Heart right ventricle (tissue), 16 donors: Measurements from ENCODE around the gene GPR12. TPM values are rescaled to one million over a fixed set of nuclear protein-coding genes. Genes with fewer than 3 reads are reported as not detected.

Source experiments
- ATAC-seq, 8 donors: fragments of 200-7000 bp; cut with Tn5 transposase; one replicate each; pipeline ENCODE4 v1.9.1; 2020; ENCODE audit warnings: mild to moderate bottlenecking in 8 of 8, moderate library complexity in 8 of 8, moderate number of reproducible peaks in 1 of 8
- DNase-seq, 2 donors: peaks; one replicate each; pipeline ENCODE4 v3.0.0-alpha.2; 2020
- H3K27ac ChIP-seq, 10 donors: fragments of 200-600 bp; sonication (generic) in 2 of 10; one replicate each; pipeline versions ENCODE4 v1.5.0 to v1.8.0; 2020 to 2022; ENCODE audit warnings: mild to moderate bottlenecking in 3 of 10
- H3K27me3 ChIP-seq, 7 donors: fragments of 200-600 bp; one replicate each; pipeline ENCODE4 v1.8.0; 2021 to 2022; ENCODE audit warnings: mild to moderate bottlenecking in 2 of 7
- H3K36me3 ChIP-seq, 9 donors: fragments of 200-600 bp; sonication (generic) in 1 of 9; one replicate each; pipeline versions ENCODE4 v1.5.0 to v1.8.0; 2020 to 2022; ENCODE audit warnings: mild to moderate bottlenecking in 2 of 9
- H3K4me1 ChIP-seq, 9 donors: fragments of 200-600 bp; sonication (generic) in 1 of 9; one replicate each; pipeline versions ENCODE4 v1.5.0 to v1.8.0; 2020 to 2022; ENCODE audit warnings: mild to moderate bottlenecking in 4 of 9
- H3K4me3 ChIP-seq, 10 donors: fragments of 200-600 bp; sonication (generic) in 2 of 10; one replicate each; pipeline versions ENCODE4 v1.5.0 to v1.8.0; 2020 to 2022; ENCODE audit warnings: mild to moderate bottlenecking in 7 of 10, moderate library complexity in 2 of 10
- H3K9me3 ChIP-seq, 11 donors: fragments of 200-600 bp in 10 of 11; sonication (generic) in 2 of 11; one replicate each; pipeline versions ENCODE4 v1.5.0 to v1.8.0; 2013 to 2022; ENCODE audit warnings: mild to moderate bottlenecking in 2 of 11, control low read depth in 1 of 11, moderate library complexity in 1 of 11
- WGBS, 2 donors: extraction: QIAGEN DNeasy Blood & Tissue Kit; methylation state at CpG; one replicate each; pipeline ENCODE4 v1.1.7; 2013; ENCODE audit warnings: inconsistent platforms in 1 of 2; 5-methylcytosine and 5-hydroxymethylcytosine counted together
- intact Hi-C, 10 donors: fragments of 100-400 bp; cut with DNase I; formaldehyde crosslinking; loops; one replicate each; pipeline versions ENCODE4 v1.11.1 to v1.14.2; 2022
- polyA plus RNA-seq, 2 donors: library from polyadenylated mRNA; stranded (reverse); fragments of 200-250 nt; gene quantifications; one replicate each; pipeline ENCODE4 v1.2.3, GENCODE V29; 2013
- total RNA-seq, 10 donors: library from RNA; stranded (reverse); fragmentation: NEBNext Ultra II Directional in 3 of 10; extraction: Animal tissue kit (Norgen Biotek cat#: 25700) in 3 of 10; gene quantifications; one replicate each; pipeline versions ENCODE4 v1.2.1 to v1.2.4, GENCODE V29; 2021 to 2023
- TF ChIP-seq, protein P1 (sequence below), 9 donors: fragments of 200-600 bp; sonication (generic) in 2 of 9; IDR thresholded peaks; one replicate each; pipeline versions ENCODE4 v1.5.0 to v1.8.0; 2021 to 2022; ENCODE audit warnings: antibody characterized with exemption in 9 of 9, mild to moderate bottlenecking in 5 of 9, moderate library complexity in 1 of 9
- donor health status: Arrhythmogenic right ventricular cardiomyopathy.
- donor health status: ischemic (EF 13 %, LVEDD 7.1; RV severe dilation, severe dysfunction).
- donor health status: healthy with polysubstance abuse.
- donor health status: DM: no; HTN: yes; CAD: no.
- donor health status: DM: no; HTN: no; CAD: no.
- donor health status: ischemic (EF 25% LVEDD 6.9; RV normal size, moderate dysfunction).
- donor health status: ischemic (EF 25% LVEDD 5.7; RV mildly dilated, moderate dysfunction).
- donor health status: healthy.
- donor health status: DM: yes; HTN: yes; CAD: no.
- donor health status: Ischemic cardiomyopathy.
- donor health status: ischemic (EF 35%, LVEDD 5.7; RV mildly dilated, moderate dysfunction).
- donor health status: nonischemic (EF 11% LVEDD 7.7; RV severe dilation, severe dysfunction).
- donor health status: DM: yes; HTN: yes; CAD: no.
- donor health status: PGD.
- donor health status: ischemic (EF 29% LVEDD 5.4; RV normal size, mild dysfunction).
- donor health status: nonischemic (EF 23%, LVEDD 6.1; RV moderate dilation, normal function).

GPR12 gene
- total and polyA plus RNA-seq, 12 donors, result 0.04 to 0.22 (median 0.09) TPM; not detected in 4

DNA sequence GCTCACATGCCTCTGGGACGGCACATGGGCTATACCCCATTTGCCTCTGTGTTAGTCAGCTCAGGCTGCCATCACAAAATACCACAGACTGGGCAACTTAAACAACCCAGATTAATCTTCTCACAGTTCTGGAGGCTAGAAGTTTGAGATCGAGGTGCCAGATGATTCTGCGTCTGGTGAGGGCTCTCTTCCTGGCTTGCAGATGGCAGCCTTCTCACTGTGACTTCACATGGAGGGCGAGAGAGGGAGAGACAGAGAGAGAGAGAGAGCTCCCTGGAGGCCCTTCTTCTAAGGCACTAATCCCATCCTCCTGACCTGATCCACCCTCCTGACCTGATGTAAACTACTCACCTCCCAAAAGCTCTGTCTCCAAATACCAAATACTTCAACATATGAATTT, 55.0 kb downstream of the GPR12 start:
- Histone ChIP-seq H3K4me3 (no peak overlapping the region), H3K4me1 (no peaks in the 10 kb centered on the region), H3K36me3 (no peaks in the 10 kb centered on the region), H3K27me3 (peaks cover 0 to 31% (median 6%) of the 10 kb centered on the region in 7 donors), H3K9me3 (peaks cover 0 to 14% (median 0%) of the 10 kb centered on the region in 11 donors), H3K27ac (no peak overlapping the region)
- intact Hi-C loops, result loop anchor here in 3 of 10 donors (5.0 kb wide), 3 partner anchors 167 to 227 kb away; no protein-coding TSS in a partner anchor
- ATAC-seq, result no peak
- TF ChIP-seq, protein P1, sequence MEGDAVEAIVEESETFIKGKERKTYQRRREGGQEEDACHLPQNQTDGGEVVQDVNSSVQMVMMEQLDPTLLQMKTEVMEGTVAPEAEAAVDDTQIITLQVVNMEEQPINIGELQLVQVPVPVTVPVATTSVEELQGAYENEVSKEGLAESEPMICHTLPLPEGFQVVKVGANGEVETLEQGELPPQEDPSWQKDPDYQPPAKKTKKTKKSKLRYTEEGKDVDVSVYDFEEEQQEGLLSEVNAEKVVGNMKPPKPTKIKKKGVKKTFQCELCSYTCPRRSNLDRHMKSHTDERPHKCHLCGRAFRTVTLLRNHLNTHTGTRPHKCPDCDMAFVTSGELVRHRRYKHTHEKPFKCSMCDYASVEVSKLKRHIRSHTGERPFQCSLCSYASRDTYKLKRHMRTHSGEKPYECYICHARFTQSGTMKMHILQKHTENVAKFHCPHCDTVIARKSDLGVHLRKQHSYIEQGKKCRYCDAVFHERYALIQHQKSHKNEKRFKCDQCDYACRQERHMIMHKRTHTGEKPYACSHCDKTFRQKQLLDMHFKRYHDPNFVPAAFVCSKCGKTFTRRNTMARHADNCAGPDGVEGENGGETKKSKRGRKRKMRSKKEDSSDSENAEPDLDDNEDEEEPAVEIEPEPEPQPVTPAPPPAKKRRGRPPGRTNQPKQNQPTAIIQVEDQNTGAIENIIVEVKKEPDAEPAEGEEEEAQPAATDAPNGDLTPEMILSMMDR (IDR thresholded peaks at IDR 0.05), result no peak
- no peak for DNase-seq
- WGBS, 2 donors, result 80 to 83% methylated on average over 4 of the region's 4 CpGs

Other genes with a start within 250 kb of the GPR12 start
- 10 to 100 TPM in 1 of 10 donors, 1 to 10 TPM in 9; 6.8 to 13.6 (median 9.1) TPM for gene WASF3, start 203.1 kb downstream of the GPR12 start, total RNA-seq
- 1 to 10 TPM; 2.7 to 5.9 TPM for gene WASF3, start 203.1 kb downstream of the GPR12 start, polyA plus RNA-seq